Right lobe of liver (tissue), 4 donors: ENCODE measurements around the gene DNAH1.

Experiments used
- CTCF ChIP-seq, 4 donors: fragments of 200-600 bp in 3 of 4; fragments of 450-650 bp in 1 of 4; IDR thresholded peaks; one replicate each; pipeline versions ENCODE4 v1.5.1 to v1.8.0; 2016 to 2022; ENCODE audit warnings: antibody characterized with exemption in 4 of 4, mild to moderate bottlenecking in 2 of 4
- POLR2A ChIP-seq: fragments of 450-650 bp; IDR thresholded peaks from one replicate; pipeline ENCODE4 v1.6.1; 2017; ENCODE audit warnings: antibody characterized with exemption, mild to moderate bottlenecking
- donor health status: DM: no; HTN: no; CAD: no.
- donor health status: DM: no; HTN: no; CAD: no.
- donor health status: DM: no; HTN: yes; CAD: no.

GRCh38 chr3:52311576-52312119, 4.5 kb upstream of the DNAH1 start:
- no peak for TF ChIP-seq POLR2A
- TF ChIP-seq CTCF (IDR thresholded peaks at IDR 0.05): no peak
